HepG2 (cell line): ENCODE results near the gene ATPAF2. TPM values are rescaled to one million over a fixed set of nuclear protein-coding genes. Genes with fewer than 3 reads are reported as not detected.

Experiments
- ATAC-seq: fragments of 200-7000 bp; cut with Tn5 transposase; 3 replicates; pipeline ENCODE4 v1.9.1; 2020; ENCODE audit warnings: mild to moderate bottlenecking, moderate library complexity
- BruUV-seq: library from RNA; stranded (reverse); fragments of 400-500 nt; replicated peaks from 2 replicates; lab custom pipeline; 2021; lab: Mats Ljungman, UMichigan
- CTCF ChIA-PET: fragments of 300-600 bp; formaldehyde crosslinking; extraction: SDS; loops from one replicate; lab custom pipeline; 2021; ENCODE audit warnings: low total read pairs, inconsistent platforms, low intra/inter-chr PET ratio; lab: Yijun Ruan, JAX
- POLR2A ChIA-PET: fragments of 350-600 bp; sonication (Branson Sonifier 250); formaldehyde crosslinking; loops from one replicate; lab custom pipeline; 2020; ENCODE audit warnings: antibody characterized with exemption, inconsistent platforms; lab: Yijun Ruan, JAX
- DNase-seq: peaks from one replicate; pipeline ENCODE4 v3.0.0-alpha.2; 2015; ENCODE audit warnings: low spot score
- FAIRE-seq: peaks from 3 replicates; lab custom pipeline; 2011; peaks lifted over from hg19 to GRCh38; lab: Jason Lieb, UNC
- H2AFZ ChIP-seq: one replicate; pipeline ENCODE4 v1.6.1; 2011; ENCODE audit warnings: low read length, inconsistent platforms
- H3K27ac ChIP-seq: fragments of 300-600 bp; 3 replicates; pipeline ENCODE4 v1.8.0; 2011; ENCODE audit warnings: mixed run types, mild to moderate bottlenecking, mixed read lengths, low read length, inconsistent platforms; ENCODE audit not compliant: insufficient read depth; ENCODE audit errors: extremely low read length
- H3K27me3 ChIP-seq, 2 experiments: fragments of 200-600 bp in 1 of 2; 2 replicates in 1 of 2; 3 replicates in 1 of 2; pipeline versions ENCODE4 v1.6.0 to v1.8.0; 2011; ENCODE audit warnings: low read length in 2 of 2, mild to moderate bottlenecking in 2 of 2, moderate library complexity in 2 of 2, inconsistent platforms in 1 of 2; ENCODE audit not compliant: insufficient read depth in 2 of 2, control insufficient read depth in 1 of 2
- H3K36me3 ChIP-seq, 2 experiments: fragments of 200-600 bp in 1 of 2; replicated peaks in 1 of 2; 2 replicates in 1 of 2; 3 replicates in 1 of 2; pipeline versions ENCODE4 v1.5.1 to v1.8.0; 2011; ENCODE audit warnings: low read length in 2 of 2, inconsistent platforms in 1 of 2; ENCODE audit not compliant: insufficient read depth in 2 of 2, control insufficient read depth in 1 of 2
- H3K4me1 ChIP-seq: 2 replicates; pipeline ENCODE4 v1.5.1; 2012; ENCODE audit warnings: low read length, inconsistent platforms; ENCODE audit not compliant: insufficient read depth
- H3K4me2 ChIP-seq: 2 replicates; pipeline ENCODE4 v1.6.0; 2011; ENCODE audit warnings: low read depth, low read length, inconsistent platforms
- H3K4me3 ChIP-seq, 3 experiments: fragments of 200-600 bp in 1 of 3; sonication (generic), shearing (Covaris generic) in 1 of 3; replicated peaks in 1 of 3; 2 replicates each; pipeline ENCODE4 v1.5.1; 2011 to 2016; ENCODE audit warnings: low read length in 3 of 3, inconsistent platforms in 2 of 3, low read depth in 2 of 3, mild to moderate bottlenecking in 2 of 3, control low read depth in 1 of 3, mixed read lengths in 1 of 3; ENCODE audit not compliant: insufficient read depth in 1 of 3
- H3K79me2 ChIP-seq: one replicate; pipeline ENCODE4 v1.6.1; 2011; ENCODE audit warnings: low read length, inconsistent platforms; ENCODE audit not compliant: insufficient read depth
- H3K9ac ChIP-seq: 2 replicates; pipeline ENCODE4 v1.6.0; 2011; ENCODE audit warnings: mild to moderate bottlenecking, low read depth, low read length, inconsistent platforms; ENCODE audit not compliant: insufficient read depth
- H3K9me3 ChIP-seq: 2 replicates; pipeline ENCODE4 v1.5.1; 2012; ENCODE audit warnings: mild to moderate bottlenecking, low read length
- H4K20me1 ChIP-seq: 2 replicates; pipeline ENCODE4 v1.6.0; 2011; ENCODE audit warnings: inconsistent platforms, mild to moderate bottlenecking, low read length, moderate library complexity; ENCODE audit not compliant: insufficient read depth
- GLMP ChIP-seq: sonication (generic); formaldehyde crosslinking; IDR thresholded peaks from 2 replicates; pipeline ENCODE4 v1.9.0; 2021; ENCODE audit warnings: missing genetic modification reagents, mild to moderate bottlenecking, borderline replicate concordance
- SIN3A ChIP-seq: IDR thresholded peaks from 2 replicates; pipeline ENCODE4 v1.6.1; 2011; ENCODE audit warnings: low read depth, mild to moderate bottlenecking, control low read depth, low read length, borderline replicate concordance
- SOX13 ChIP-seq, 3 experiments: fragments of 450-650 bp in 1 of 3; sonication (generic) in 1 of 3; formaldehyde crosslinking in 1 of 3; IDR thresholded peaks in 2 of 3; conservative IDR thresholded peaks in 1 of 3; 2 replicates each; pipeline versions ENCODE4 v1.5.0 to v1.6.1; 2016 to 2020; ENCODE audit warnings: antibody characterized with exemption in 1 of 3, mild to moderate bottlenecking in 1 of 3, missing compliant biosample characterization in 1 of 3, missing genetic modification reagents in 1 of 3, moderate library complexity in 1 of 3
- ZBTB20 ChIP-seq: sonication (generic); formaldehyde crosslinking; IDR thresholded peaks from 2 replicates; pipeline ENCODE4 v1.8.1; 2023; ENCODE audit warnings: missing genetic modification reagents, low read depth, mild to moderate bottlenecking, borderline replicate concordance
- ZNF263 ChIP-seq: sonication (generic); formaldehyde crosslinking; IDR thresholded peaks from 2 replicates; pipeline ENCODE4 v1.4.0; 2020; ENCODE audit warnings: missing genetic modification reagents
- ZSCAN12 ChIP-seq: sonication (generic); formaldehyde crosslinking; IDR thresholded peaks from 2 replicates; pipeline ENCODE4 v1.9.0; 2021; ENCODE audit warnings: mild to moderate bottlenecking, missing genetic modification reagents
- WGBS: methylation state at CpG from one replicate; pipeline ENCODE4 v1.1.6; 2017; ENCODE audit warnings: low lambda C conversion rate; 5-methylcytosine and 5-hydroxymethylcytosine counted together
- in situ Hi-C: cut with HindIII; loops from 2 replicates; pipeline ENCODE4 v1.10.0; 2017; ENCODE audit warnings: low pct_unique_long_range_greater_than_20kb; ENCODE audit not compliant: extremely low pct_ligation_motif_present
- intact Hi-C: fragments of 100-400 bp; cut with micrococcal nuclease; formaldehyde crosslinking; loops from one replicate; pipeline ENCODE4 v1.10.0; 2022; ENCODE audit not compliant: unreplicated experiment
- polyA plus RNA-seq, 8 experiments: library from polyadenylated mRNA; depleted of rRNA in 3 of 8; stranded (reverse) in 7 of 8; unstranded in 1 of 8; fragments of >200 nt; fragmentation: Illumina TruSeq in 4 of 8; extraction: Trizol in 4 of 8; gene quantifications; 2 replicates each; pipeline versions ENCODE4 v1.2.1 to v1.2.3, GENCODE V29; 2011 to 2016; ENCODE audit warnings: low read depth in 4 of 8, missing spikeins in 1 of 8, mixed read lengths in 1 of 8; ENCODE audit not compliant: insufficient read depth in 1 of 8
- total RNA-seq, 5 experiments: library from RNA; depleted of rRNA; stranded (reverse); fragments of >200 nt; fragmentation: Illumina TruSeq; extraction: Trizol; gene quantifications; 2 replicates each; pipeline ENCODE4 v1.2.3, GENCODE V29; 2016; ENCODE audit warnings: low read depth in 1 of 5

ATPAF2 gene
- total and polyA plus RNA-seq, 2 of the 13 experiments (the other 11 are each of a cell fraction or from before 2014, with no cell fraction given) = 15.0 to 16.5 TPM

GRCh38 chr17:18005496-18005895 lies 33.5 kb downstream of the ATPAF2 start:
- H3K36me3 ChIP-seq = no peaks in the 10 kb centered on the region; a peak in 1 of 5 replicates
- no peaks in the 10 kb centered on the region for H4K20me1 ChIP-seq
- no peak overlapping the region for H2AFZ ChIP-seq
- no TSS peak for BruUV-seq
- H3K4me1 ChIP-seq = peaks cover 1% of the 10 kb centered on the region
- ChIA-PET POLR2A (no interaction called here), CTCF (no interaction called here)
- DNase-seq (no peak), ATAC-seq (no peak), FAIRE-seq (no peak)
- no peaks in the 10 kb centered on the region for H3K79me2 ChIP-seq
- no peaks in the 10 kb centered on the region for H3K9me3 ChIP-seq
- H3K4me2 ChIP-seq = no peak overlapping the region
- no peak for TF ChIP-seq GLMP (CRISPR knock-in tag)
- TF ChIP-seq SIN3A = no peak
- no peak for TF ChIP-seq ZSCAN12 (CRISPR knock-in tag)
- TF ChIP-seq ZBTB20 (CRISPR knock-in tag) = no peak
- no peak overlapping the region for H3K27ac ChIP-seq
- intact Hi-C loops (no loop called here), in situ Hi-C loops (loop anchor here (25.0 kb wide), 1 partner anchor 107 kb away; the partner anchor contains the start of gene MYO15A)
- H3K9ac ChIP-seq = no peak overlapping the region
- H3K27me3 ChIP-seq = no peaks in the 10 kb centered on the region
- H3K4me3 ChIP-seq = no peak overlapping the region
- 86% methylated on average over 3 of the region's 3 CpGs for WGBS

- H3K4me1 ChIP-seq = peaks cover 7% of the 10 kb centered on the region
- no peaks in the 10 kb centered on the region for H3K27me3 ChIP-seq
- ChIA-PET POLR2A (no interaction called here), CTCF (no interaction called here)
- H3K4me3 ChIP-seq = no peak overlapping the region
- no peak overlapping the region for H2AFZ ChIP-seq
- H3K79me2 ChIP-seq = no peaks in the 10 kb centered on the region
- H3K27ac ChIP-seq = no peak overlapping the region
- no TSS peak for BruUV-seq
- DNase-seq (no peak), ATAC-seq (peak; percentile 83), FAIRE-seq (no peak)
- WGBS = 91% methylated on average over 9 of the region's 9 CpGs
- no peaks in the 10 kb centered on the region for H3K9me3 ChIP-seq
- no peak overlapping the region for H3K9ac ChIP-seq
- H3K4me2 ChIP-seq = no peak overlapping the region
- intact Hi-C loops (no loop called here), in situ Hi-C loops (loop anchor here (25.0 kb wide), 1 partner anchor 107 kb away; the partner anchor contains the start of gene MYO15A)
- TF ChIP-seq SOX13 (IDR thresholded peaks at IDR 0.05) = no peak
- TF ChIP-seq SOX13 (CRISPR knock-in tag; conservative IDR thresholded peaks at IDR 0.05 in 1 of 2, IDR thresholded peaks at IDR 0.05 in 1 of 2) = no peak
- 0 out of 2 replicates have a peak, but pooled peaks have one; percentile 48 for TF ChIP-seq ZNF263 (CRISPR knock-in tag)
- no peaks in the 10 kb centered on the region; a peak in 1 of 5 replicates for H3K36me3 ChIP-seq
- no peaks in the 10 kb centered on the region for H4K20me1 ChIP-seq
Observed at GRCh38 chr17:18004884-18005305, 34.1 kb downstream of the ATPAF2 start.
